ENCODE results near the gene WFDC9. TPM values are rescaled to one million over a fixed set of nuclear protein-coding genes. Genes with fewer than 3 reads are reported as not detected.
"Not testable (repeated sequence)": the region's sequence is repeated elsewhere in the genome, so short reads cannot be mapped to it uniquely, and the experiment has no call there.

The WFDC9 gene
- total RNA-seq, 1 experiment from 2014 or later: not detected

GRCh38 chr20:45651726-45652125 is 20.6 kb upstream of the WFDC9 start:
- BruUV-seq (replicated peaks); RAD21 ChIA-PET (ENCODE audit: low non-redundant PET in 1 of 2, low total read pairs in 2 of 2, uncharacterized antibody in 2 of 2, unreplicated experiment in 2 of 2); H3K9me3 ChIP-seq (ENCODE audit: control insufficient read depth in 1 of 2, insufficient read depth in 1 of 2, low read depth in 1 of 2, low read length in 2 of 2); H3K9me2 ChIP-seq (ENCODE audit: insufficient read depth); H3K9ac ChIP-seq (ENCODE audit: low read length); DNase-seq (ENCODE audit: low read depth, low spot score); H3K4me1 ChIP-seq (ENCODE audit: control insufficient read depth in 1 of 2, insufficient read depth in 2 of 2, low read length in 2 of 2); H3K27me3 ChIP-seq (ENCODE audit: insufficient read depth, low read length); H2AFZ ChIP-seq (ENCODE audit: low read depth, low read length, poor library complexity, severe bottlenecking); ATAC-seq; H3K4me3 ChIP-seq (replicated peaks in 1 of 2; ENCODE audit: low read depth in 1 of 2, low read length in 2 of 2); H3K4me2 ChIP-seq (ENCODE audit: low read length); H3K27ac ChIP-seq (ENCODE audit: low read depth, low read length); intact Hi-C loops (cut with micrococcal nuclease); H3K79me2 ChIP-seq (ENCODE audit: insufficient read depth, low read length); CTCF ChIA-PET; POLR2A ChIA-PET; H3K36me3 ChIP-seq (ENCODE audit: control insufficient read depth in 1 of 2, insufficient read depth in 2 of 2, low read length in 2 of 2); H4K20me1 ChIP-seq (ENCODE audit: insufficient read depth): not testable (repeated sequence)

DNA sequence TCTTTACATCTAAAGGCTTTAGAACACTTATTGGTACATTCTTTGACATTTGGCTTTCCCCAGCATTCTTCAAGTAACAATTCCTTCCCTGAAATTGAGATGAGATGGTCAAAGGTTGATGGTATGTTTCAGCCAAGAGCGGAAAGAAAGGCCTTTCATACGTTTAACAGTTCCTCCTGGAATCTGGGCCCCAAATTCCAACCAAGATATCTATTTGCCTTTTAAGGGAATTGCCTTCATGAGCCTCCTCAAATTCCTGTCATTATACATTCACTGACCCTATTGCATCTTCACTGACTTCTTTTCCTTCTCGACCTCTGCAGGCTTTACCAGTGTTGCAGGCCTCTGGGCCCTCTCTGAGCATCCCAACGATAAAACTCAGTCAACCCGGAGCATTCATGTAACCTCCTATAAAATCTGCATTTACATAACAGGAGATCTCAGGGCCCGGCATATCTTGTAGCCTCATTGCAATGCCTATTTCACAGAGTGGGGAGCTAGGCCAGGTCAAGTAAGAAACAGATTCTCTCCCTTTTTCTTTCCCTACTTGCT is 18.3 kb upstream of the WFDC9 start:
- ChIA-PET CTCF (no interaction called here), POLR2A (no interaction called here), RAD21 (ENCODE audit: low non-redundant PET in 1 of 2, low total read pairs in 2 of 2, uncharacterized antibody in 2 of 2, unreplicated experiment in 2 of 2) (no interaction called here)
- H3K27ac ChIP-seq (ENCODE audit: low read depth, low read length): no peak overlapping the region
- H3K9me3 ChIP-seq (ENCODE audit: control insufficient read depth in 1 of 2, insufficient read depth in 1 of 2, low read depth in 1 of 2, low read length in 2 of 2): no peaks in the 10 kb centered on the region
- H3K9ac ChIP-seq (ENCODE audit: low read length): no peak overlapping the region
- intact Hi-C loops (cut with micrococcal nuclease): no loop called here
- no peaks in the 10 kb centered on the region for H3K79me2 ChIP-seq (ENCODE audit: insufficient read depth, low read length)
- no peak for ATAC-seq
- no peak overlapping the region for H3K4me3 ChIP-seq (replicated peaks in 1 of 2; ENCODE audit: low read depth in 1 of 2, low read length in 2 of 2)
- no peak overlapping the region for H3K4me2 ChIP-seq (ENCODE audit: low read length)
- H3K36me3 ChIP-seq (ENCODE audit: control insufficient read depth in 1 of 2, insufficient read depth in 2 of 2, low read length in 2 of 2): no peaks in the 10 kb centered on the region
- TF ChIP-seq JUND (IDR thresholded peaks at IDR 0.05): no peak
- TF ChIP-seq EZH2phosphoT487 (IDR thresholded peaks at IDR 0.05; ENCODE audit: borderline replicate concordance): no peak
- TF ChIP-seq POLR2A (IDR thresholded peaks at IDR 0.05; ENCODE audit: borderline replicate concordance, extremely low read depth, insufficient read depth, insufficient read length): no peak
- no peak for TF ChIP-seq SP1 (IDR thresholded peaks at IDR 0.05; ENCODE audit: low read depth)
- TF ChIP-seq ZFX (IDR thresholded peaks at IDR 0.05): no peak
- no peak for TF ChIP-seq CBX3 (IDR thresholded peaks at IDR 0.05; ENCODE audit: low read depth)
- no peak for TF ChIP-seq ELF1 (IDR thresholded peaks at IDR 0.05; ENCODE audit: borderline replicate concordance, low read depth)
- TF ChIP-seq EGR1 (IDR thresholded peaks at IDR 0.05; ENCODE audit: low read depth): no peak
- H4K20me1 ChIP-seq (ENCODE audit: insufficient read depth): no peaks in the 10 kb centered on the region
- no peaks in the 10 kb centered on the region for H3K9me2 ChIP-seq (ENCODE audit: insufficient read depth)
- no TSS peak for BruUV-seq (replicated peaks)
- H3K4me1 ChIP-seq (ENCODE audit: control insufficient read depth in 1 of 2, insufficient read depth in 2 of 2, low read length in 2 of 2): no peaks in the 10 kb centered on the region
- DNase-seq (ENCODE audit: low read depth, low spot score): no peak
- H3K27me3 ChIP-seq (ENCODE audit: insufficient read depth, low read length): no peaks in the 10 kb centered on the region
- no peak overlapping the region for H2AFZ ChIP-seq (ENCODE audit: low read depth, low read length, poor library complexity, severe bottlenecking)

Data from HCT116 (cell line).